WERI-Rb-1 (cell line): ENCODE results near the gene PRKAB2.
"Not testable (repeated sequence)": the region's sequence is repeated elsewhere in the genome, so short reads cannot be mapped to it uniquely, and the experiment has no call there.

Source experiments
- DNase-seq: peaks from one replicate; pipeline ENCODE4 v3.0.0-alpha.2; 2020
- H3K27ac ChIP-seq: fragments of 250-450 bp; sonication (Bioruptor Pico); 2 replicates; pipeline ENCODE4 v1.5.1; 2020; ENCODE audit warnings: mild to moderate bottlenecking, moderate library complexity
- H3K27me3 ChIP-seq: fragments of 250-450 bp; sonication (Bioruptor Pico); 2 replicates; pipeline ENCODE4 v1.5.1; 2021; ENCODE audit warnings: mild to moderate bottlenecking, low read depth, moderate library complexity; ENCODE audit not compliant: insufficient read depth, severe bottlenecking
- H3K36me3 ChIP-seq: fragments of 250-450 bp; sonication (Bioruptor Pico); 2 replicates; pipeline ENCODE4 v1.5.1; 2020; ENCODE audit warnings: mild to moderate bottlenecking, moderate library complexity
- H3K4me3 ChIP-seq: 2 replicates; pipeline ENCODE4 v1.5.1; 2011; ENCODE audit warnings: low read depth, mild to moderate bottlenecking, control low read depth, low read length
- H3K9me3 ChIP-seq: fragments of 250-450 bp; sonication (Bioruptor Pico); 2 replicates; pipeline ENCODE4 v1.5.1; 2021; ENCODE audit warnings: mild to moderate bottlenecking, moderate library complexity; ENCODE audit not compliant: severe bottlenecking
- CTCF ChIP-seq: IDR thresholded peaks from 2 replicates; pipeline ENCODE4 v1.5.1; 2011; ENCODE audit warnings: low read depth, mild to moderate bottlenecking, control low read depth, inconsistent platforms, low read length

PRKAB2 gene

GRCh38 chr1:147111381-147112130 lies 60.7 kb downstream of the PRKAB2 start:
- no peak for DNase-seq
- peaks cover 2% of the 10 kb centered on the region for H3K9me3 ChIP-seq
- no peak for TF ChIP-seq CTCF
- no peak overlapping the region for H3K27ac ChIP-seq
- H3K4me3 ChIP-seq: no peak overlapping the region
- no peaks in the 10 kb centered on the region for H3K36me3 ChIP-seq
- H3K27me3 ChIP-seq: peaks cover 17% of the 10 kb centered on the region

GRCh38 chr1:147110872-147111271 lies 61.4 kb downstream of the PRKAB2 start:
- peaks cover 15% of the 10 kb centered on the region for H3K27me3 ChIP-seq
- H3K36me3 ChIP-seq: no peaks in the 10 kb centered on the region
- H3K27ac ChIP-seq: no peak overlapping the region
- no peak overlapping the region for H3K4me3 ChIP-seq
- no peak for DNase-seq
- H3K9me3 ChIP-seq: peaks cover 2% of the 10 kb centered on the region
- TF ChIP-seq CTCF: no peak

DNA sequence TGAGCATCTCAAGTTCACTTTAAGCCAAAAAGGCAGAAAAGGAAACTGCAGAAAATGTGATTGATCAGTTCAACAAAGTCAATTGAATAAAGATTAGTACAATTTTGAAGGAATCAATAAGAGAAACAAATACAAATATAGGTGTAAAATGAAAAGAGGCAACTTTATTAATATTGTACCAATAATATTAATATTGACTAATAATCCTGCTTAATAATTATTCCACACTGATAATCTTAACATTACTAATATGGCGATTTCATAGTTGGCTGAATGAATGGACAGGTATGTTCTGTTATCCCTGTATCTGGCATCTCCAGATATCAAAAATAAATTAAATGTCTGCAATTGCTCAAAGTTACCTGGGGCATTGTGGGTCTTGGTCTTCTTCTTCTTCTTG lies 61.8 kb downstream of the PRKAB2 start:
- TF ChIP-seq CTCF: no peak

DNA sequence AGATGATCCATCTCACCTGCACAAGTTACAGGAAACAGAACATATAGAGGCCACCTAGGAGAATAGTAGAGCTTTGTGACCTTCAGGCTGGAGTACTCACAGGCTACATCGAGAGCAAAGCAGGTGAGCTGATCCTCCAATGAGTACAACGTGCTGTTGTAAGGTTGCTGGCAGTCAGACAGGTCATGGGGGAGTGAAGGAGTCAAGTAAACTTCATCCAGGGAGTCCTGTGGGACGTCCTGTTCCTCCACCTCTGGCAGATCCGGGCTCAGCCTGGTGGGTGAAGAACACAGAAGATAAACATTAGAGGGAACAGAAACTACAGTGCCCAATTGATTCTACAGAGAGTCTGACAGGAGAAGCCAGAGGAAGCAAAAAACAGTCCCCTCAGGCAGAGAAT lies 62.5 kb downstream of the PRKAB2 start:
- no peak overlapping the region for H3K4me3 ChIP-seq
- TF ChIP-seq CTCF: no peak
- H3K27ac ChIP-seq: no peak overlapping the region
- peaks cover 15% of the 10 kb centered on the region for H3K27me3 ChIP-seq
- peaks cover 2% of the 10 kb centered on the region for H3K9me3 ChIP-seq
- H3K36me3 ChIP-seq: no peaks in the 10 kb centered on the region
- DNase-seq: no peak

More for the DNA sequence above, 61.8 kb downstream of the PRKAB2 start:
- Histone ChIP-seq H3K9me3 (peaks cover 2% of the 10 kb centered on the region), H3K27me3 (peaks cover 15% of the 10 kb centered on the region), H3K36me3 (no peaks in the 10 kb centered on the region), H3K4me3 (no peak overlapping the region), H3K27ac (no peak overlapping the region)
- no peak for DNase-seq

DNA sequence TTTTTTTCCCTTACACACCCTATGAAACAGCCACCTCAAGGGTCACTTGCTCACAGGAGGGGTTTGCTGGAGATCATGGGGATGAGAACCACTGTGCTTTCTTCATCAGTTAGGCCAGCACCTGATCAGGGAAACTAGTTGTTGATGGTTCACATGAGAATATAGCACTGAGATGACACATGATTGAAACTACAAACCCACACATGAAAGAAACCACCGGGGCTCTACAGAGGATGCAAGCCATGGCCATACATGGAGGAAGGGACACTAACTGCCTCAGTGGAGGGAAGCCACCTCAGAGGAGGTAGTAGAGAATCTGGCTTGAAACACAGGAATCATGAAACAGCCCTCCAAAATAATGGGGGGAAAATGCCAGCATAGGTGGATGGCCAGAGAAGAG lies 63.2 kb downstream of the PRKAB2 start:
- peaks cover 15% of the 10 kb centered on the region for H3K27me3 ChIP-seq
- no peak overlapping the region for H3K27ac ChIP-seq
- no peak for TF ChIP-seq CTCF

GRCh38 chr1:147106407-147106881 lies 65.8 kb downstream of the PRKAB2 start:
- H3K36me3 ChIP-seq, H3K27me3 ChIP-seq, H3K9me3 ChIP-seq, H3K4me3 ChIP-seq, H3K27ac ChIP-seq: not testable (repeated sequence)
- peak; percentile 77 for DNase-seq

More for the DNA sequence above, 63.2 kb downstream of the PRKAB2 start:
- Histone ChIP-seq H3K9me3 (no peaks in the 10 kb centered on the region), H3K36me3 (no peaks in the 10 kb centered on the region), H3K4me3 (no peak overlapping the region)
- DNase-seq: no peak
